Measurements from ENCODE around the gene SMTNL1.

The SMTNL1 gene

GRCh38 chr11:57543593-57543992 lies 6.2 kb downstream of the SMTNL1 start:
- DNase-seq = no peak

DNA sequence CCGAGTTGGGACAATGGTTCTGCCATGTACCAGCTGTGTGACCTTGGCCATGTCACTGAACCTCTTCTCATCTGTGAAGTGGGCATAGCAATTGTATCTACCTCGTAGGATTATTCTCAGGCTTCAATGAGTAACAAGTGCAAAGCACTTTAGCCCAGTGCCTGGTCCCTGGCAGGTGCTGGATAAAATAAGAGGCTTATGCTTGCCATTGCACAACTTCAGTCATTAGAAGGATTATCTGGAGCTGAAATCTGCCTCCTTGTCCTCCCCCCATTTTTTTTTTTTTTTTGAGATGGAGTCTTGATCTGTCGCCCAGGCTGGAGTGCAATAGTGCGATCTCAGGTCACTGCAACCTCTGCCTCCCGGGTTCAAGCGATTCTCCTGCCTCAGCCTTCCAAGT lies 7.2 kb downstream of the SMTNL1 start:
- DNase-seq = no peak

- DNase-seq = no peak
Observed at GRCh38 chr11:57545883-57546282, 8.5 kb downstream of the SMTNL1 start.

DNA sequence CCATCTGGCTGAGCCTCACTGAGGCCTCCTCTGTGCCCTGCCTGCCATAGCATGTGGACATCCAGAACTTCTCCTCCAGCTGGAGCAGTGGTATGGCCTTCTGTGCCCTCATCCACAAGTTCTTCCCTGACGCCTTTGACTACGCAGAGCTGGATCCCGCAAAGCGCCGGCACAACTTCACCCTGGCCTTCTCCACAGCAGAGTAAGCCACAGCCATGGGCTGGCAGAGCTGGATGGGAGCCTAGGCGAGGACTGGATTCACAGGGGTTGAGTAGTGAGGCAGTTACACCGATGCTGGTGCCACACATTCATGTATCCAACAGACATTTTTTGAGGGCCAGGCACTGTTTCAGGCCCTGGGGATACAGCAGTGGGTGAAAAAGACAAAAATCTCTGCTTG lies 9.1 kb downstream of the SMTNL1 start:
- no peak for DNase-seq

DNA sequence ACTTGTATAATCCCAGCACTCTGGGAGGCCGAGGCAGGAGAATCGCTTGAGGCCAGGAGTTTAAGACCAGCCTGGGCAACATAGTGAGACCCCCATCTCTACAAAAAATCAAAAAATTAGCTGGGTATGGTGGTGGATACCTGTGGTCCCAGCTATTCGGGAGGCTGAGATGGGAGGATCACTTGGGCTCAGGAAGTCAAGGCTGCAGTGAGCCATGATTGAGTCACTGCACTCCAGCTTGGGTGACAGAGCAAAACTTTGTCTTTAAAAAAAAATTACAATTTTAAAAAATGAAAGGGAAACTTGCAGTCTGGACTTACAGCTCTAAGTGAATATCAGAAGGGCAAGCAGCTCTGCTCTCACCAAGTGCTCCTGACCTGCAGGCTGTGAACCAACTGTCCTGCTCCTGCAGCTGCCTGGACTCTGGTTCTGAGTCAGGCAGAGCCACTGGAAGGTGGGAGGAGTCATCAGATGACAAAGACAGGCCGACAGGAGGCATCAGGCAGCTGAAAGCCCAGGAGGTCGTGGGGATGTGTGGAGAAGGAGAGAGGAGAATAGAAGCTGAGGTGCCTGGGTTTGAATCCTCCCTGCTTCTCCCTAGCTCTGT lies 9.6 kb downstream of the SMTNL1 start:
- DNase-seq = peak in 1 of 51 donors; percentile 10

- peak in 1 of 51 donors; percentile 4 for DNase-seq
Observed at GRCh38 chr11:57547854-57548377, 10.5 kb downstream of the SMTNL1 start.

DNA sequence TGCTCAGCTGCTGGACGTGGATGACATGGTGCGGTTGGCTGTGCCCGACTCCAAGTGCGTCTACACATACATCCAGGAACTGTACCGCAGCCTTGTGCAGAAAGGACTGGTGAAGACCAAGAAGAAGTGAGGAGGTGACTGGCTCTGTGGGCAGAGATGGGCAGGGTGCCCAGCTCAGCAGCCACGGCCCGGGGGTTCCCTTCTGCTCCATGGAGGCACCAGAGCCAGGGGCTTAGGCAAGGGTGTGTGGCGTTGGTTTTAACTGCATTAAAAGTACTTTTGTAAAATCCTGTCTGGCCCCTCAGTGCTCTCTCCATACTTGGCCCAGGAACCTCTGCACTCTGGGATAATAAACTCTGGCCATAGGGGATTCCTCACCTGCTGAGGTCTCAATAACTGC lies 12.6 kb downstream of the SMTNL1 start:
- no peak for DNase-seq

DNA sequence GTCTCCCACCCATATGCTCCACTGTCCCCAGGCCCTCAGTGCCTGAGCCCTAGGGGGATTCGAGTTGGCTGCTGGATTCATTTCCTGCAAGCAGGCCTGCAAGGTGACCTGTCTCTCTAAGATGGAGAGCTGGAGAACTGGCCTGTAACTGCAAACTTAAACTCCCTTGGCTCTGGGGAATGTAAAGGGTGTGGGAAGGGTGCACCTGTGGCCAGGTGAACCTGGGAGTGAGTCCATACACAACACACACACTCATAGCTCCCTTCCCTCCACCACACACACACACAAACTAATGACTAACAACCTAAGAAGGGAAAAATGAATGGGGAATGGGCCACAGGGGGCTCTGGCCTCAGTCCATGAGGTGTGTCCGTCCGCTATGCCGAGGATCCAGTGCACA lies 14.5 kb downstream of the SMTNL1 start:
- no peak for DNase-seq

GRCh38 chr11:57552479-57552878 lies 15.1 kb downstream of the SMTNL1 start:
- no peak for DNase-seq

DNA sequence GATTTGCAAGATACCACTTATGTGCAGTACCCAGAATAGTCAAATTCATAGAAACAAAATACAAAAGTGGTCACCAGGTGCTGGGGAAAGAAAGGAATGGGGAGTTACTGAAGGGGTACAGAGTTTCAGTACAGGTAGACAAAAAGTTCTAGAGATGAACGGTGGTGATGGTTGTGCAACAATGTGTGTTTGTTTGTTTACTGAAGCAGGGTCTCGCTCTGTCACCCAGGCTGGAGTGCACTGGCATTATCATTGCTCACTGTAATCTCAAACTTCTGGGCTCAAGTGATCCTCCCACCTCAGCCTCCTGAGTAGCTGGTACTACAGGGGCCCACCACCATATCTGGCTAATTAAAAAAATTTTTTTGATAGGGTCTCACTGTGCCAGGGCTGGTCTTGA lies 18.0 kb downstream of the SMTNL1 start:
- no peak for DNase-seq

DNA sequence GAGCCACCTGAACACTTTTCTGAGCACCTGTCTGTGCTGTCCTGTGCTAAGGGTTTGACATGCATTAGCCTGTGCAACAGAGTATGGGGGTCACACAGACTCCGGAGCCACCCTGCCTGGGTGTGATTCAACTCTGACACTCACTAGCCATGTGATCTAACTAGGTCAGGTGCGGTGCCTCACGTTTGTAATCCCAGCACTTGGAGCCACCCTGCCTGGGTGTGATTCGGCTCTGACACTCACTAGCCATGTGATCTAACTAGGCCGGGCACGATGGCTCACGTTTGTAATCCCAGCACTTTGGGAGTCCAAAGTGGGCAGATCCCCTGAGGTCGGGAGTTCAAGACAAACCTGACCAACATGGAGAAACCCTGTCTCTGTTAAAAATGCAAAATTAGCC lies 18.6 kb downstream of the SMTNL1 start:
- no peak for DNase-seq

- no peak for DNase-seq
Observed at GRCh38 chr11:57560146-57560545, 22.8 kb downstream of the SMTNL1 start.

GRCh38 chr11:57562596-57562995 lies 25.2 kb downstream of the SMTNL1 start:
- DNase-seq = no peak

DNA sequence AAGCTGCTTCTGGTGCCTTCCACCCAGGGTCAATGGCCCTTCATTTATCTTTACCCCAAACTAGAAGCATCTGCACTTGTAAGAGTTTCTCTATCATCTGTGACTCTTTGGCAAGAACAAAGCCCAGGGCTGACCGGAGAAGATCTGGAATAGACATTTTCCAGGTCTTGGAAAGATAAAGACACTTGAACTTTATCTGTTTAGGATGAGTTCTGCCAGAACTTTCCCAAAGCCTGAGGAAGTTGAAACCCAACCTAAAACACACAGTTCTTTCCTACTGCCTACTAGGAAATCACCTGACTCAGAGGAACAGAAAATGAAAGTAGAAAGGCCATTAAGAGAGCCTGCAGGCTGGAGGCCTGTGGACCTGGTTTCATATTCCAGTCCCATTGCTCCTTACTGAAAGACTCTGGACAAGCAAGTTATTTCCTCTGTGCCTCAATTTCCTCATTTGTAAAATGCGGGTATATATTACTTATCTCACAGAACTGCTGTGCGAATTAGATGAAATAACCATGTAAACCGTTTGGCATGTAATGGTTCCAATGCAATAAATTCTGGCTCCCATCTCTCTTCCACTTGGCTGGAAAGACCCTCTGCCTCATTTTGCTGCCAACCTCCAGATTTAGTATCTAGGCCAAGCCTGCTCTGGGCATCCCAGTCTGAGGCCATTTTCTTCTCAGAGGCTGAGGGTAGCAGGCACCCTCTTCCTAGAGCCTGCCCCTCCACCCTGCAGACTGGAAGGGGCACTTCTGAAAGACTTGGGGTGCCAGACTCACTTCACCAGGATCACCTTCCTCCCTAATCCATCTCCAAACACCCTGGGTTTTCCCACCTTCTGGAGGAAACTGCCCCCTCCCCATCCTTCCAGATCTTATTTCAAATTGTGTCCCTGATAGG lies 28.9 kb downstream of the SMTNL1 start:
- DNase-seq = peak in 18 of 51 donors; percentile 4 to 62 (median 24)

DNA sequence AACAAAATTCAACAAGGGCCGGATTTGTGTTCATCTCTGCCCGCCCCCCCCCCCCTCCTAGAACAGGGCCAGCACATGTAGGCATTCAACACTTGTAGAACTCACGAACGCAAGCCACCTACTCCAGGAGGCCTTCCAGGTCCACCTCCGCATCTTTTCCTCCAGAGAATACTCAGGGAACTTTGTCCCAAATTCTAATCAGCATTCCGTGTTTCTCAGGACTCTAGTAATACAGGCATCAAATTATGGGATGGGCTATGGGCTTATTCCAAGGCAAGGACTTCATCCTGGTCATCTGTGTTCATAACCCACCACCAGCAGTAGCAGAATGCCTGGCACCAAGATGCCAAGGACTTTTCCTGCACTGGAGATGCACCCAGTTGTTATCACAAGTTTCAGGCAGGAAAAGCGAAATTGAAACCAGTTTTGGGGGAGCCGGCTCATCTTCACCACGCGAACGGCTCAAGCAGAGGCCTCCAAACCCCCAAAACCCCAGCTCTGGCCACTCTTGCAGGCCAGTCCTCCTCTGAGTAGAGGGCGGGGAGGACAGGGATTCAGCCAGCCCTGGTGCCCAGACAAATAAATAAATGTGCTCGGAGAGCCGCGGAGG lies 29.6 kb downstream of the SMTNL1 start:
- peak in 5 of 51 donors; percentile 34 to 65 (median 47) for DNase-seq

GRCh38 chr11:57567515-57568329 lies 30.3 kb downstream of the SMTNL1 start, which contains the start of gene UBE2L6:
TSS of gene UBE2L6 (minus strand) at chr11:57567672. CDS start at chr11:57567611, 61 bp downstream.
- peak in 50 of 51 donors; percentile 20 to 94 (median 65) for DNase-seq

DNA sequence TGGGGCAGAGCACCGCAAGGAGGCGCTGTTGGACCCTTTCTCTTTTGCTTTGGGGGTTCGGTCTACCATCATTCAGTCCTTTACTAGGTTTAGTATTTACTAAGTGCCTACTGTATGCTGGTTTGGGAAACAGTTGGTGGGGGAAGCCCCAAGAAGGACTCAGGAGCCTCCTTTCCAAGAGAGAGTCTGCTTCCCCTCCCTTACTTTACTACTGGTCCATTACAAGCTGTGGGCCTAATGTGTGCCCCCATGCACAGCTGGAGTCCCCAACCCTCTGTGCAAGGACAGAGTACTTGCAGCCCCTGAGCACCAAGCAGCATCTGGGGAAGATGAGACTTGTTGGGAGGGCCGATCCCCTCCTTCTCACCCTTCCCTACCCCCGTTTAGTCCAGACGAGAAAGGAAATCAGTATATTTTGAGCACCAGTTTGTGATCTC lies 31.0 kb downstream of the SMTNL1 start:
- peak in 17 of 51 donors; percentile 12 to 89 (median 59) for DNase-seq

- DNase-seq = no peak
Observed at GRCh38 chr11:57571606-57572005, 34.2 kb downstream of the SMTNL1 start.

DNA sequence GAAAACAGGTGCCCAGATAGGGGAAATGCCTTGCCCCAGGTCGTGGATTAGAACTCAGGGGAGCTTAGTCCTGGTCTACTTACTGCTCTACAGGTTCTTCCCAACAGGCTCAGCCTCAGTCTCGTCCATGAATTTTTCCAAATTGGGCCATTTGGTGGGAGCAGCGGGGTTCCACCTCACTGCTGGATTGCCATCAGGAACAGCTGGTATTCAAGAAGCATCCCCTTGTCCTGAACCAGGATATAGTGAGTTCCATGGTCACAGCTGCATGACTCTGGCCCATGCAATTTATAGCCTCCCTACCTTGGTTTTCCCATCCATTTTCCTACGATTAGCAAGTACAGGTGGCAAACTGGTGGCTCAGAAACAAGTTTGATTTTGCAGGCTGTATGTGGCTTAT lies 36.7 kb downstream of the SMTNL1 start:
- no peak for DNase-seq

DNA sequence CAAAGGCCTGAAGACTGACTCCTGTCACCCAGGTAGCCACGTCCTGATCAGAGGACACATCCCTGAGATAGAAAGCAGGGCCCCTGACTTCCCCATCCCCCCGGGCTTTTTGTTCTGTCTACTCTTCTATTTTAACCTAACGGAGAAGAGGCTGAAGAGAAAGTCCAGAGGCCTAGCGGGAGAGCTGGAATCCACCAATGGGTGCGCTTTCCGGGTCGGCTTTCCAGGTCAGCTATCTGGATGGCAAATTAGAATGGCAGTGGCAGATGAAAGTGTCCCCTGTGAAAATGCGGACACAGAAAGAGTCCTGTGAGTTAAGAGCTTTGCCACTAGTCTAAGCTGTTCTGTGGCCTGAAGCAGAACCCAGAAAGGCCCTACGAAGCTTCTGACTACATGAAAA lies 46.9 kb downstream of the SMTNL1 start:
- DNase-seq = no peak

DNA sequence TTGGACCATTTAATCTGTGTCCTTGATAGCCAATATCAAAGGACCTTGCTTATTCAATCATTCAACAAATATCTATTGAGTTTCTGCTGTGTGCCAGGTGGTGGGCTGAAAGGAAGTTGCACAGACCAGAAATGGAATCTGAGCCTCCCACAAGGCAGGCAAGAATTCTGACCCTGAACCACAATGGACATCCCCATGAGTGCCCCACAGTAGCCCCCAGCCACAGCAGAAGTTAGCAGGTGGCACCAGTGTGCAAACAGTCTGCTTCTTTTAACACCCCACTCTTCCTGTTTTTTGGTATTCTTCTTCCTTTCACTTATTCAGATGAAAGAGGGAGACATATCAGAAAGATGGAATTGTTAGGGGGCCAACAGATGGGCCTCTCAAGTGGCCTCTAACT lies 47.9 kb downstream of the SMTNL1 start:
- DNase-seq = no peak
